Osteocyte (in vitro differentiated cells): ENCODE data around the gene TAF8. TPM values are rescaled to one million over a fixed set of nuclear protein-coding genes. Genes with fewer than 3 reads are reported as not detected.

Source experiments
- DNase-seq: peaks from one replicate; pipeline ENCODE4 v3.0.0; 2021; ENCODE audit warnings: mixed read lengths; ENCODE audit not compliant: unreplicated experiment; ENCODE audit errors: extremely low spot score
- H3K27ac Mint-ChIP-seq: one replicate; pipeline ENCODE4 v1.8.0; 2021; ENCODE audit warnings: mild to moderate bottlenecking, mixed read lengths; ENCODE audit not compliant: unreplicated experiment
- H3K27me3 Mint-ChIP-seq: one replicate; pipeline ENCODE4 v1.8.0; 2021; ENCODE audit warnings: mixed read lengths; ENCODE audit not compliant: unreplicated experiment
- H3K36me3 Mint-ChIP-seq: one replicate; pipeline ENCODE4 v1.8.0; 2021; ENCODE audit warnings: mixed read lengths; ENCODE audit not compliant: unreplicated experiment
- H3K4me1 Mint-ChIP-seq: one replicate; pipeline ENCODE4 v1.8.0; 2021; ENCODE audit warnings: mixed read lengths; ENCODE audit not compliant: unreplicated experiment
- H3K4me3 Mint-ChIP-seq: one replicate; pipeline ENCODE4 v1.8.0; 2021; ENCODE audit warnings: mild to moderate bottlenecking, moderate library complexity, mixed read lengths; ENCODE audit not compliant: unreplicated experiment
- H3K9me3 Mint-ChIP-seq: one replicate; pipeline ENCODE4 v1.8.0; 2021; ENCODE audit warnings: mixed read lengths; ENCODE audit not compliant: unreplicated experiment
- total RNA-seq: library from RNA; stranded (reverse); gene quantifications from 2 replicates; pipeline ENCODE4 v1.2.1, GENCODE V29; 2021
- TF ChIP-seq, protein P1 (sequence below): fragments of 200-600 bp; sonication (generic); IDR thresholded peaks from 2 replicates; pipeline ENCODE4 v1.5.0; 2021; ENCODE audit warnings: antibody characterized with exemption, mild to moderate bottlenecking, moderate library complexity

TAF8 gene
- total RNA-seq, 1 donor from 2014 or later = 27.6 TPM

GRCh38 chr6:42045538-42046460, 4.5 kb upstream of the TAF8 start:
- peak; percentile 97 for DNase-seq
- Mint-ChIP-seq H3K4me3 (peak overlapping the region; percentile 87), H3K27ac (peak overlapping the region; percentile 99), H3K9me3 (no peaks in the 10 kb centered on the region), H3K27me3 (no peaks in the 10 kb centered on the region), H3K36me3 (peaks cover 3% of the 10 kb centered on the region), H3K4me1 (peaks cover 61% of the 10 kb centered on the region)
- TF ChIP-seq, protein P1, sequence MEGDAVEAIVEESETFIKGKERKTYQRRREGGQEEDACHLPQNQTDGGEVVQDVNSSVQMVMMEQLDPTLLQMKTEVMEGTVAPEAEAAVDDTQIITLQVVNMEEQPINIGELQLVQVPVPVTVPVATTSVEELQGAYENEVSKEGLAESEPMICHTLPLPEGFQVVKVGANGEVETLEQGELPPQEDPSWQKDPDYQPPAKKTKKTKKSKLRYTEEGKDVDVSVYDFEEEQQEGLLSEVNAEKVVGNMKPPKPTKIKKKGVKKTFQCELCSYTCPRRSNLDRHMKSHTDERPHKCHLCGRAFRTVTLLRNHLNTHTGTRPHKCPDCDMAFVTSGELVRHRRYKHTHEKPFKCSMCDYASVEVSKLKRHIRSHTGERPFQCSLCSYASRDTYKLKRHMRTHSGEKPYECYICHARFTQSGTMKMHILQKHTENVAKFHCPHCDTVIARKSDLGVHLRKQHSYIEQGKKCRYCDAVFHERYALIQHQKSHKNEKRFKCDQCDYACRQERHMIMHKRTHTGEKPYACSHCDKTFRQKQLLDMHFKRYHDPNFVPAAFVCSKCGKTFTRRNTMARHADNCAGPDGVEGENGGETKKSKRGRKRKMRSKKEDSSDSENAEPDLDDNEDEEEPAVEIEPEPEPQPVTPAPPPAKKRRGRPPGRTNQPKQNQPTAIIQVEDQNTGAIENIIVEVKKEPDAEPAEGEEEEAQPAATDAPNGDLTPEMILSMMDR = no peak

GRCh38 chr6:42046464-42047212, 3.7 kb upstream of the TAF8 start:
- Mint-ChIP-seq H3K27me3 (no peaks in the 10 kb centered on the region), H3K4me1 (peaks cover 61% of the 10 kb centered on the region), H3K36me3 (peaks cover 3% of the 10 kb centered on the region), H3K27ac (peak overlapping the region; percentile 99), H3K4me3 (peak overlapping the region; percentile 87), H3K9me3 (no peaks in the 10 kb centered on the region)
- TF ChIP-seq, protein P1 = no peak
- no peak for DNase-seq

DNA sequence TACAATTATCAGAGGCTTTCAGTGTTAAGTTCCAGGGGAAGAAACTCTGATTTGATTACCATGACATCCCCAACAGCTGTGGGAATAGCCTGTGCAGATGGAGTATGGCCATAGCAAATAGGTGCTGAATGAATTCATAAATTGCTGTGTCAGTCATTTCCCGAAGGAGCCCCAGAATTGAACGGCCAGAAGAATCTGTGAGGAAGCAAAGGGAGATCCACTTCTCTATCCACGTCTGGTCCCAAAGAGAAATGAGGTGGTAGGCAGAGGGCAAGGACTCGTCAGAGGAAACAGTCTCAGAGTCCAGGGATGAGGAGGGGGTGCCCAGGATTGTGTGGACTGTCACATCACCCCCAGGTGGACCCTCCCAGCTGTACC, 3.1 kb upstream of the TAF8 start:
- H3K36me3 Mint-ChIP-seq = no peaks in the 10 kb centered on the region
- no peak for DNase-seq
- peak overlapping the region; percentile 87 for H3K4me3 Mint-ChIP-seq
- TF ChIP-seq, protein P1 = no peak
- H3K9me3 Mint-ChIP-seq = no peaks in the 10 kb centered on the region
- H3K27me3 Mint-ChIP-seq = no peaks in the 10 kb centered on the region
- peaks cover 61% of the 10 kb centered on the region for H3K4me1 Mint-ChIP-seq
- H3K27ac Mint-ChIP-seq = peak overlapping the region; percentile 99

DNA sequence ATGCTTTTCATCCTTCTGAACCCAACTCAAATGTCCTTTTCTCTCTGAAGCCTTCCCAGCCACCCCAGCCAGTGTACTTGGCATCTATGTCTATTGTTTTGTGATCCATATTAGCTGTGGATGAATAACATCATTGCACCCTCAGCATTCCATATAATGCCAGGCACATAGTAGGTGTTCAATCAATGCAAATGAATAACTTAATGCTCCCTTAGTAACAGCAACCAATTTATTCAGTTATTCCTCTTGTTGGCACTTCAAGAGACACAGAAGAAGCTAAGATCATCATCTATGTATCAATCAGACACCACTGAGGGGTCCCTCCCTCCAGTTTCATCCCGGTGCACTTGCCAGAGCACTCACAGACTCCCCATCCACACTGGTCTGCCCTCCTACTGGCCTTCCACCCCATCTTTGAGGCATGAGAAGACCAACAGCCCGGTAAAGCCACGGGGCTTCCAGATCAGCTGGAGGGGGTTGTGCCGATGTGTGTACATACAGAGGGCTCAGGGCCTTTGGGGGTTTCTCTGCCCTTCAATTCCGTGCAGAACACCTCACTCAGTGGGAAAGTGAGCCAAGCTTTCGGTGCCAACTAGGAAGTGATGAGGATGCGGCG, 2.4 kb upstream of the TAF8 start:
- Mint-ChIP-seq H3K4me1 (peaks cover 63% of the 10 kb centered on the region), H3K9me3 (no peaks in the 10 kb centered on the region), H3K27me3 (no peaks in the 10 kb centered on the region), H3K27ac (peak overlapping the region; percentile 99), H3K36me3 (no peaks in the 10 kb centered on the region), H3K4me3 (peak overlapping the region; percentile 87)
- TF ChIP-seq, protein P1 = no peak
- DNase-seq = no peak
